A549 (cell line): ENCODE measurements around the gene PUM1. TPM values are rescaled to one million over a fixed set of nuclear protein-coding genes. Genes with fewer than 3 reads are reported as not detected.

Source experiments
- ATAC-seq, 2 experiments: fragments of 200-7000 bp in 1 of 2; fragments of >200 bp in 1 of 2; cut with Nextera tagmentation in 1 of 2; cut with Tn5 transposase in 1 of 2; 3 replicates each; pipeline versions ENCODE4 v1.8.0 to v1.9.1; 2018 to 2020; ENCODE audit warnings: mild to moderate bottlenecking in 1 of 2, moderate library complexity in 1 of 2
- CTCF ChIA-PET: fragments of 300-600 bp; sonication (Branson Sonifier 250); formaldehyde crosslinking; extraction: SDS; loops from one replicate; lab custom pipeline; 2021; ENCODE audit warnings: antibody characterized with exemption, inconsistent platforms; lab: Yijun Ruan, JAX
- POLR2A ChIA-PET: fragments of 350-600 bp; formaldehyde crosslinking; extraction: SDS; loops from one replicate; lab custom pipeline; 2021; ENCODE audit warnings: antibody characterized with exemption, inconsistent platforms; lab: Yijun Ruan, JAX
- DNase-seq, 2 experiments: peaks; one replicate each; pipeline versions ENCODE4 v3.0.0 to v3.0.0-alpha.2; 2011 to 2016; ENCODE audit warnings: low read depth in 1 of 2, low spot score in 1 of 2
- FAIRE-seq: peaks from 2 replicates; lab custom pipeline; 2011; peaks lifted over from hg19 to GRCh38; lab: Jason Lieb, UNC
- H3K27ac ChIP-seq, 2 experiments: fragments of >200 bp; sonication (Bioruptor Twin); formaldehyde crosslinking; 3 replicates each; pipeline ENCODE4 v1.5.1; 2016 to 2017
- H3K4me1 ChIP-seq: fragments of >200 bp; sonication (Bioruptor Twin); formaldehyde crosslinking; 3 replicates; pipeline ENCODE4 v1.6.1; 2016
- H3K4me2 ChIP-seq: fragments of >200 bp; sonication (Bioruptor Twin); formaldehyde crosslinking; 3 replicates; pipeline ENCODE4 v1.6.1; 2016
- H3K4me3 ChIP-seq: fragments of >200 bp; sonication (Bioruptor Twin); formaldehyde crosslinking; 3 replicates; pipeline ENCODE4 v1.5.1; 2016
- H3K9me3 ChIP-seq: fragments of >200 bp; sonication (Bioruptor Twin); formaldehyde crosslinking; 3 replicates; pipeline ENCODE4 v1.6.1; 2016
- BHLHE40 ChIP-seq: IDR thresholded peaks from 2 replicates; pipeline ENCODE4 v1.6.1; 2012; ENCODE audit warnings: low read depth, low read length, inconsistent platforms
- CHD2 ChIP-seq: fragments of 150-350 bp; IDR thresholded peaks from 2 replicates; pipeline ENCODE4 v1.6.1; 2014; ENCODE audit warnings: low read length; ENCODE audit not compliant: partially characterized antibody
- CHD4 ChIP-seq: fragments of 200-600 bp; sonication (generic); IDR thresholded peaks from 2 replicates; pipeline ENCODE4 v1.6.1; 2016; ENCODE audit warnings: antibody characterized with exemption, mild to moderate bottlenecking, borderline replicate concordance
- EP300 ChIP-seq, 2 experiments: fragments of >200 bp; sonication (Bioruptor Twin); formaldehyde crosslinking; IDR thresholded peaks; 2 replicates in 1 of 2; 3 replicates in 1 of 2; pipeline ENCODE4 v1.6.1; 2016 to 2017
- FOSL2 ChIP-seq, 2 experiments: fragments of 450-650 bp in 1 of 2; fragments of >200 bp in 1 of 2; sonication (Bioruptor Twin) in 1 of 2; formaldehyde crosslinking; IDR thresholded peaks; 2 replicates each; pipeline versions ENCODE4 v1.5.0 to v1.6.1; 2016 to 2020; ENCODE audit warnings: mild to moderate bottlenecking in 1 of 2, moderate library complexity in 1 of 2
- FOXS1 ChIP-seq: fragments of 250-450 bp; sonication (Bioruptor Pico); IDR thresholded peaks from 2 replicates; pipeline ENCODE4 v1.5.0; 2020; ENCODE audit warnings: mild to moderate bottlenecking, moderate library complexity
- HES2 ChIP-seq: fragments of >200 bp; sonication (Bioruptor Twin); formaldehyde crosslinking; IDR thresholded peaks from 2 replicates; pipeline ENCODE4 v1.6.1; 2016
- HEYL ChIP-seq: fragments of 250-450 bp; sonication (Bioruptor Pico); IDR thresholded peaks from 2 replicates; pipeline ENCODE4 v1.8.0; 2021; ENCODE audit warnings: mild to moderate bottlenecking, moderate library complexity
- JUNB ChIP-seq: fragments of >200 bp; sonication (Bioruptor Twin); formaldehyde crosslinking; IDR thresholded peaks from 2 replicates; pipeline ENCODE4 v1.6.1; 2016
- MAFK ChIP-seq: fragments of 450-650 bp; IDR thresholded peaks from 2 replicates; pipeline ENCODE4 v1.6.1; 2014; ENCODE audit not compliant: partially characterized antibody
- MYC ChIP-seq: IDR thresholded peaks from 2 replicates; pipeline ENCODE4 v1.6.1; 2012; ENCODE audit warnings: mild to moderate bottlenecking, inconsistent platforms, low read length, improper control_type of control experiment, borderline replicate concordance
- PHF8 ChIP-seq: fragments of 200-600 bp; sonication (generic); IDR thresholded peaks from 2 replicates; pipeline ENCODE4 v1.6.1; 2016; ENCODE audit warnings: low read depth, mild to moderate bottlenecking, antibody characterized with exemption, moderate library complexity, borderline replicate concordance
- RARB ChIP-seq: fragments of 250-450 bp; sonication (Bioruptor Pico); IDR thresholded peaks from 2 replicates; pipeline ENCODE4 v1.8.0; 2021; ENCODE audit warnings: mild to moderate bottlenecking, moderate library complexity
- RCOR1 ChIP-seq: fragments of 150-350 bp; IDR thresholded peaks from 2 replicates; pipeline ENCODE4 v1.6.1; 2014; ENCODE audit warnings: antibody characterized with exemption, low read length, low read depth
- SREBF2 ChIP-seq: fragments of 450-650 bp; IDR thresholded peaks from 2 replicates; pipeline ENCODE4 v1.6.1; 2014; ENCODE audit warnings: mild to moderate bottlenecking, moderate library complexity
- TFCP2L1 ChIP-seq: fragments of 250-450 bp; sonication (Bioruptor Pico); IDR thresholded peaks from 2 replicates; pipeline ENCODE4 v1.5.0; 2021; ENCODE audit warnings: mild to moderate bottlenecking
- ZC3H11A ChIP-seq: fragments of 450-650 bp; IDR thresholded peaks from 2 replicates; pipeline ENCODE4 v1.6.1; 2014; ENCODE audit warnings: antibody characterized with exemption, mild to moderate bottlenecking
- WGBS: methylation state at CpG from one replicate; pipeline ENCODE4 v1.1.6; 2017; ENCODE audit errors: missing lambda C conversion rate; 5-methylcytosine and 5-hydroxymethylcytosine counted together
- polyA plus RNA-seq, 4 experiments: library from polyadenylated mRNA; depleted of rRNA in 3 of 4; stranded (reverse); fragments of >200 nt; fragmentation: RNase III in 1 of 4; extraction: RNeasy Plus Mini Kit Qiagen cat#74134 plus additional on column Dnase treatment in 1 of 4; gene quantifications; 2 replicates in 3 of 4; 3 replicates in 1 of 4; pipeline ENCODE4 v1.2.3, GENCODE V29; 2011 to 2017
- TF ChIP-seq, protein P1 (sequence below): IDR thresholded peaks from 2 replicates; pipeline ENCODE4 v1.6.1; 2012; ENCODE audit warnings: low read depth, borderline replicate concordance
- TF ChIP-seq, protein P2 (sequence below): fragments of 250-450 bp; sonication (Bioruptor Pico); IDR thresholded peaks from 2 replicates; pipeline ENCODE4 v1.5.0; 2020; ENCODE audit warnings: low read depth, mild to moderate bottlenecking, moderate library complexity
- TF ChIP-seq, protein P3 (sequence below): fragments of 450-650 bp; IDR thresholded peaks from 2 replicates; pipeline ENCODE4 v1.6.1; 2014; ENCODE audit warnings: antibody characterized with exemption
- TF ChIP-seq, protein P4 (sequence below): IDR thresholded peaks from 2 replicates; pipeline ENCODE4 v1.6.1; 2012

Gene PUM1
- polyA plus RNA-seq, 2 of the 4 experiments (the other 2 are of a cell fraction), result 30.2 to 55.3 TPM

DNA sequence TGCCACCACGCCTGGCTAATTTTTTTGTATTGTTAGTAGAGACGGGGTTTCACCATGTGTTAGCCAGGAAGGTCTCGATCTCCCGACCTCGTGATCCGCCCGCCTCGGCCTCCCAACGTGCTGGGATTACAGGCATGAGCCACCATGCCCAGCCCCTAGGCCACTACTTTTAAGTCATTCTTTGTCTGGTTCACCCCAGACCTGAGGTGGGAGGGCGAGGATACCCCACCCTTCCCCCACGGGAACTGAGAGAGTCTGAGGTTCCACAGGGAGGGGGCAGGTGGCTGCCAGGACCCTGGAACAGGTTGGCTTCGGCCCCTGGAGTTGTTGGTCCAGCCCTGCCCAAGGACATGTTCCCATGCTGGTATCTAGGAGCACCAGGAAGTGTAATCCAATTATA is 149.2 kb downstream of the PUM1 start:
- no peaks in the 10 kb centered on the region for H3K4me1 ChIP-seq
- no peaks in the 10 kb centered on the region for H3K9me3 ChIP-seq
- FAIRE-seq, result no peak
- no peak overlapping the region for H3K4me3 ChIP-seq
- ChIA-PET POLR2A (no interaction called here), CTCF (interaction anchor here (8.6 kb wide), 1 partner anchor 121 kb away, joined by 743 read pairs; no protein-coding TSS in a partner anchor)
- no peak for ATAC-seq
- no peak for DNase-seq
- no peak overlapping the region for H3K4me2 ChIP-seq
- TF ChIP-seq, protein P1, sequence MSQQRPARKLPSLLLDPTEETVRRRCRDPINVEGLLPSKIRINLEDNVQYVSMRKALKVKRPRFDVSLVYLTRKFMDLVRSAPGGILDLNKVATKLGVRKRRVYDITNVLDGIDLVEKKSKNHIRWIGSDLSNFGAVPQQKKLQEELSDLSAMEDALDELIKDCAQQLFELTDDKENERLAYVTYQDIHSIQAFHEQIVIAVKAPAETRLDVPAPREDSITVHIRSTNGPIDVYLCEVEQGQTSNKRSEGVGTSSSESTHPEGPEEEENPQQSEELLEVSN, result no peak
- TF ChIP-seq PHF8 (no peak), JUNB (no peak), RCOR1 (no peak), CHD2 (no peak), MAFK (no peak), BHLHE40 (no peak), RARB (CRISPR knock-in tag) (no peak), FOSL2 (IDR thresholded peaks at IDR 0.05) (no peak), FOSL2 (CRISPR knock-in tag; IDR thresholded peaks at IDR 0.05) (no peak), HEYL (CRISPR knock-in tag) (no peak), SREBF2 (no peak), TFCP2L1 (CRISPR knock-in tag) (no peak), EP300 (IDR thresholded peaks at IDR 0.05) (no peak), FOXS1 (no peak)
- TF ChIP-seq, protein P2, sequence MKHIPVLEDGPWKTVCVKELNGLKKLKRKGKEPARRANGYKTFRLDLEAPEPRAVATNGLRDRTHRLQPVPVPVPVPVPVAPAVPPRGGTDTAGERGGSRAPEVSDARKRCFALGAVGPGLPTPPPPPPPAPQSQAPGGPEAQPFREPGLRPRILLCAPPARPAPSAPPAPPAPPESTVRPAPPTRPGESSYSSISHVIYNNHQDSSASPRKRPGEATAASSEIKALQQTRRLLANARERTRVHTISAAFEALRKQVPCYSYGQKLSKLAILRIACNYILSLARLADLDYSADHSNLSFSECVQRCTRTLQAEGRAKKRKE (CRISPR knock-in tag), result no peak
- TF ChIP-seq, protein P3, sequence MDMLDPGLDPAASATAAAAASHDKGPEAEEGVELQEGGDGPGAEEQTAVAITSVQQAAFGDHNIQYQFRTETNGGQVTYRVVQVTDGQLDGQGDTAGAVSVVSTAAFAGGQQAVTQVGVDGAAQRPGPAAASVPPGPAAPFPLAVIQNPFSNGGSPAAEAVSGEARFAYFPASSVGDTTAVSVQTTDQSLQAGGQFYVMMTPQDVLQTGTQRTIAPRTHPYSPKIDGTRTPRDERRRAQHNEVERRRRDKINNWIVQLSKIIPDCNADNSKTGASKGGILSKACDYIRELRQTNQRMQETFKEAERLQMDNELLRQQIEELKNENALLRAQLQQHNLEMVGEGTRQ, result no peak
- 72% methylated on average over 10 of the region's 12 CpGs for WGBS
- no peak overlapping the region for H3K27ac ChIP-seq

DNA sequence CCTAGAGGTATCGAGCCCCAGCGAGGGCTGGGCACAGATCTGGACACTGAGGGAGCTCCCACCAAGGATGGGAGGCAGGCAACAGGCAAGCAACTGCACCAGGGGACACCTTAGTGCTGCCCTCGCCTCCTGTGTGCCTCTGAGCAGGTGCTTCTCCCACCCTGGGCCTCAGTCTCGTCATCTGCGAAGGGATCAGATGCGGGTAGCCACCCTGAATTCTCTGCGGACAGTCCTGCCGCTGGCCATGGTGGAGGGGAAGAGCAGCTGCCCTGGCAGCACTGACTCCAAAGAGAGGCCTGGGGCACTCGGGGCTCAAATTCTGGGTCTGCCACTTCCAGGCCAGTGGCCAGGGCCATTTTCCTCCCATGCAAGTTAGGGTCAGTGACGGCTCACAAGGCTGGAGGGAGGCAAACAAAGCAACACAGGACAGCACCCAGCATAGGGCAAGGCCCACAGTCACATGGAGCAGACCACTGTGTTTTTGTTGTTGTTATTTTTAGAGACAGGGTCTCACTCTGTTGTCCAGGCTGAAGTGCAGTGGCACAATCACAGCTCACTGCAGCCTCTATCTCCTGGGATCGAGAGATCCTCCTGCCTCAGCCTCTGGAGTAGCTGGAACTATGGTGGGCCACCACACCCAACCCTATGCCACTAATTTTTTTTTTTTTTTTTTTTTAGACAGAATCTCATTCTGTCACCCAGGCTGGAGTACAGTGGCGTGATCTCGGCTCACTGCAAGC is 149.9 kb downstream of the PUM1 start:
- FAIRE-seq (no peak), DNase-seq (no peak), ATAC-seq (no peak)
- Histone ChIP-seq H3K4me1 (no peaks in the 10 kb centered on the region), H3K4me2 (no peak overlapping the region), H3K4me3 (no peak overlapping the region), H3K9me3 (no peaks in the 10 kb centered on the region), H3K27ac (no peak overlapping the region)
- CTCF ChIA-PET, result interaction anchor here (2.9 to 8.6 kb wide), 2 partner anchors 14 to 120 kb away, joined by 14 to 743 read pairs; no protein-coding TSS in a partner anchor
- 82% methylated on average over 10 of the region's 13 CpGs for WGBS
- POLR2A ChIA-PET, result no interaction called here
- TF ChIP-seq HES2 (no peak), CHD4 (no peak), FOXS1 (no peak), MYC (no peak), ZC3H11A (no peak), TFCP2L1 (CRISPR knock-in tag) (no peak), BHLHE40 (no peak)

DNA sequence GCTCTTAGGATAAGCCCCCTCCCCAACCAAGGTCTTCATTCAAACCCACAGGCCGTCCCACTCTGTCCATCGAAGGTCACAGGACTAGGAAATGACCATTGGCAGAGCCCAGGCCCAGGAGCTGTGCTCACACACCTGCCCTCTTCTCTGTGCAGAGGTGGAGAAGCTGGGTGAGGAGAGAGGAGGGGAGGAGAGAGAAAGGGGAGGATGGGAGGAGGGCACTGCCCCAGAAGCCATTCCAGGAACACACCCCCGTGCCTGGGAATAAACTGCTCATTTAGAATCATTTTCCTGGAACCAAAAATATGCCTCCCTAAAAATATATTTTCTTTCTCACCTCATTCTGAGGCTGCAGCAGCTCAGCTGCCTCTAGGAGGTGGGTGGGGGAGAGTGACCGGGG is 150.6 kb downstream of the PUM1 start:
- Histone ChIP-seq H3K4me3 (no peak overlapping the region), H3K27ac (no peak overlapping the region), H3K4me2 (no peak overlapping the region), H3K4me1 (no peaks in the 10 kb centered on the region), H3K9me3 (no peaks in the 10 kb centered on the region)
- FAIRE-seq, result no peak
- DNase-seq, result no peak
- TF ChIP-seq, protein P4, sequence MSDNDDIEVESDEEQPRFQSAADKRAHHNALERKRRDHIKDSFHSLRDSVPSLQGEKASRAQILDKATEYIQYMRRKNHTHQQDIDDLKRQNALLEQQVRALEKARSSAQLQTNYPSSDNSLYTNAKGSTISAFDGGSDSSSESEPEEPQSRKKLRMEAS, result no peak
- CTCF ChIA-PET, result interaction anchor here (2.9 to 8.6 kb wide), 3 partner anchors 14 to 195 kb away, joined by 14 to 743 read pairs (median 73); no protein-coding TSS in a partner anchor
- POLR2A ChIA-PET, result no interaction called here
- WGBS, result 63% methylated on average over 4 of the region's 4 CpGs
- no peak for ATAC-seq
